Activated CD4-positive, alpha-beta T cell treated with anti-CD3 and anti-CD28 coated beads, Interleukin-2, amount 10 ng/mL, durations not matched to agents 24 days and 14 days (primary cell): ENCODE measurements around the gene KLHL20. TPM values are rescaled to one million over a fixed set of nuclear protein-coding genes. Genes with fewer than 3 reads are reported as not detected.
A peak's percentile ranks its signal among the peaks of the same experiment; 100 is the strongest.
"Not testable (repeated sequence)": the region's sequence is repeated elsewhere in the genome, so short reads cannot be mapped to it uniquely, and the experiment has no call there.

Experiments
- DNase-seq: peaks from one replicate; pipeline ENCODE4 v3.0.0; 2022
- H3K27ac Mint-ChIP-seq: one replicate; pipeline ENCODE4 v1.8.0; 2022; ENCODE audit warnings: mild to moderate bottlenecking, mixed read lengths
- H3K27me3 Mint-ChIP-seq: one replicate; pipeline ENCODE4 v1.8.0; 2022; ENCODE audit warnings: mixed read lengths
- H3K36me3 Mint-ChIP-seq: one replicate; pipeline ENCODE4 v1.8.0; 2022; ENCODE audit warnings: low read depth, mild to moderate bottlenecking, mixed read lengths
- H3K4me1 Mint-ChIP-seq: one replicate; pipeline ENCODE4 v1.8.0; 2021; ENCODE audit warnings: mixed read lengths
- H3K4me3 Mint-ChIP-seq: one replicate; pipeline ENCODE4 v1.8.0; 2022; ENCODE audit warnings: mild to moderate bottlenecking, moderate library complexity, mixed read lengths
- H3K9me3 Mint-ChIP-seq: one replicate; pipeline ENCODE4 v1.8.0; 2021; ENCODE audit warnings: mixed read lengths
- intact Hi-C: fragments of 100-400 bp; cut with micrococcal nuclease; formaldehyde crosslinking; loops from one replicate; pipeline ENCODE4 v1.15.1; 2023
- total RNA-seq: library from RNA; stranded (reverse); gene quantifications from 2 replicates; pipeline ENCODE4 v1.2.3, GENCODE V29; 2022

KLHL20 gene, protein sequence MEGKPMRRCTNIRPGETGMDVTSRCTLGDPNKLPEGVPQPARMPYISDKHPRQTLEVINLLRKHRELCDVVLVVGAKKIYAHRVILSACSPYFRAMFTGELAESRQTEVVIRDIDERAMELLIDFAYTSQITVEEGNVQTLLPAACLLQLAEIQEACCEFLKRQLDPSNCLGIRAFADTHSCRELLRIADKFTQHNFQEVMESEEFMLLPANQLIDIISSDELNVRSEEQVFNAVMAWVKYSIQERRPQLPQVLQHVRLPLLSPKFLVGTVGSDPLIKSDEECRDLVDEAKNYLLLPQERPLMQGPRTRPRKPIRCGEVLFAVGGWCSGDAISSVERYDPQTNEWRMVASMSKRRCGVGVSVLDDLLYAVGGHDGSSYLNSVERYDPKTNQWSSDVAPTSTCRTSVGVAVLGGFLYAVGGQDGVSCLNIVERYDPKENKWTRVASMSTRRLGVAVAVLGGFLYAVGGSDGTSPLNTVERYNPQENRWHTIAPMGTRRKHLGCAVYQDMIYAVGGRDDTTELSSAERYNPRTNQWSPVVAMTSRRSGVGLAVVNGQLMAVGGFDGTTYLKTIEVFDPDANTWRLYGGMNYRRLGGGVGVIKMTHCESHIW
- total RNA-seq: 15.4 and 17.1 TPM in 2 replicates

DNA sequence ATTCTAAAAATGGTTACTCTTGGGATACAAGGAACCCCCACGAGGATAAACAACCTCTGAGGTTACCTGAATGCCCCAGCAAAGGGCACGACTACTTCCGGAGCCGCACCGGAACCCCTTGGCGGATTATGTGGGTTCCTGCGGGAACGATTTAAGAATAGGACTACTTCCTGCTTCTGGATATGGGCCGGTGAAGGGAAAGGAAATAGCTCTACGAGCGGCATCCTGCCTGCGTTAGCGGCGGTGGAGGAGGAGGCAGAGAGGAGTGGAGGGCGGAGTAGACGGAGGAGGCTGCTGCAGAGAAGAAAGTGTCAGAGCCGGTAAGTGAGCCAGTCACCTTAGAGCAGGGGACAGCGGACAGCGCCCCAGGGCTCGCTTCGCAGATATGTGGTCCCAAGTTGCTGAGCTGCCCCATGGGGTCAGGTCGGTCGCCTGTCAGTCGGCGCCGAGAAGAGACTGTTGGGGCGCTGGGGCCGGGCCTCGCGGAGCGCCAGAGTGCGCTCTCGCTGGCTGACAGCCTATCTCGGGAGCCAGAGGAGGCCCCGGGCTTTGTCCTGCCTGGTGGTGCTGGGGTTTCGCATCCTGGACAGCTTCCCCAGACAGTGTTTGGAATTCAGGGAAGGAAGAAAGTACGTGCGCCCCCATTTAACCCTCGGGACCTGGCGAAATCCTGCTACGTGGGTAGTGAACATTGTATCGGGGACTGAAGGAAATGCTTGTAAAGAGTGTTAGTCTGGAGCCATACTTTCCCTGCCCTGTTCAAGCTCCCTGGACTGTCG, at the start of gene KLHL20:
Gene KLHL20, plus strand, starts transcription at position 223 of the 779 bp plus-strand sequence. CDS start 1,063 bp downstream, outside the sequence.
- peaks cover 6% of the 10 kb centered on the region for H3K9me3 Mint-ChIP-seq
- peak within 1 kb of the TSS; percentile 95 for H3K27ac Mint-ChIP-seq

DNA sequence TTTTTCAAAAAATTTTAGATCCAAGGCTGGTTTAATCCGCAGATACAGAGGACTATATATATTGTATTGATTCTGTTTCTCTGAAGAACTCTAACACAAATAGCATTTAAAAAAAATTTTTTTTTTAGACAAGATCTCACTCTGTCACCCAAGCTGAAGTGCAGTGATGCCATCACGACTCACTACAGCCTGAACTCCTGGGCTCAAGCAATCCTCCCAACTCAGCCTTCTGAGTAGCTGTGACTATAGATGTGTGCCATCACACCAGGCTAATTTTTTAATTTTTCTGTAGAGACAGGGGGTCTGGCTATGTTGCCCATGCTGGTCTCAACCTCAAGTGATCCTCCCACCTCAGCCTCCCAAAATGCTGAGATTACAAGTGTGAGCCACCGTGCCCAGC, 48.1 kb upstream of the KLHL20 start:
- no peak overlapping the region for H3K27ac Mint-ChIP-seq
- H3K9me3 Mint-ChIP-seq: no peaks in the 10 kb centered on the region
- intact Hi-C loops: no loop called here
- H3K4me1 Mint-ChIP-seq: peaks cover 5% of the 10 kb centered on the region
- DNase-seq: peak; percentile 9
- peaks cover 22% of the 10 kb centered on the region for H3K27me3 Mint-ChIP-seq
- H3K36me3 Mint-ChIP-seq: no peaks in the 10 kb centered on the region
- no peak overlapping the region for H3K4me3 Mint-ChIP-seq

More for the DNA sequence above, at the start of gene KLHL20:
- H3K4me3 Mint-ChIP-seq: peak within 1 kb of the TSS; percentile 96
- H3K27me3 Mint-ChIP-seq: peaks cover 23% of the 10 kb centered on the region
- intact Hi-C loops: loop anchor here (1.0 to 2.0 kb wide), 6 partner anchors 109 to 1284 kb away; partner anchors contain the start of genes CACYBP, CENPL, DARS2 and ZBTB37
- peak; percentile 96 for DNase-seq
- peaks cover 20% of the 10 kb centered on the region for H3K36me3 Mint-ChIP-seq
- H3K4me1 Mint-ChIP-seq: peaks cover 18% of the 10 kb centered on the region

- intact Hi-C loops: no loop called here
- DNase-seq: peak; percentile 69
- Mint-ChIP-seq H3K9me3 (no peaks in the 10 kb centered on the region), H3K27me3 (peaks cover 21% of the 10 kb centered on the region), H3K4me3 (peak within 1 kb of the TSS; percentile 55), H3K36me3 (no peaks in the 10 kb centered on the region), H3K4me1 (peaks cover 5% of the 10 kb centered on the region), H3K27ac (no peak within 1 kb of the TSS)
Observed at GRCh38 chr1:173669491-173669941, 45.3 kb upstream of the KLHL20 start, which contains the start of gene ANKRD45. ANKRD45 (minus strand) TSS chr1:173669851; CDS start chr1:173659418, 10,433 bp downstream.

DNA sequence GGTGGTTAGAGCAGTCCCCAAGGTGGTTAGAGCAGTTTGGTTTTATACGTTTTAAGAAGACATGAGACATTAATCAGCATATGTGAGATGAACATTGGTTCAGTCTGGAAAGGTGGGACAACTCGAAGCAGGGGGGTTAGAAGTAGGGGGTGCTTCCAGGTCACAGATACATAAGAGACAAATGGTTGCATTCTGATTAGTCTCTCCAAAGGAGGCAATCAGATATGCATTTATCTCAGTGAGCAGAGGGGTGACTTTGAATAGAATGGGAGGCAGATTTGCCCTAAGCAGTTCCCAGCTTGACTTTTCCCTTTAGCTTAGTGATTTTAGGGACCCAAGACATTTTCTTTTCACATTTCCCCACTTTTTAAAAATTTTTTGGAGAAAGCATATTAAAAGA, 40.3 kb upstream of the KLHL20 start:
- H3K4me3 Mint-ChIP-seq, H3K4me1 Mint-ChIP-seq, H3K9me3 Mint-ChIP-seq, H3K36me3 Mint-ChIP-seq, DNase-seq, H3K27ac Mint-ChIP-seq, intact Hi-C loops: not testable (repeated sequence)
- H3K27me3 Mint-ChIP-seq: peaks cover 10% of the 10 kb centered on the region

DNA sequence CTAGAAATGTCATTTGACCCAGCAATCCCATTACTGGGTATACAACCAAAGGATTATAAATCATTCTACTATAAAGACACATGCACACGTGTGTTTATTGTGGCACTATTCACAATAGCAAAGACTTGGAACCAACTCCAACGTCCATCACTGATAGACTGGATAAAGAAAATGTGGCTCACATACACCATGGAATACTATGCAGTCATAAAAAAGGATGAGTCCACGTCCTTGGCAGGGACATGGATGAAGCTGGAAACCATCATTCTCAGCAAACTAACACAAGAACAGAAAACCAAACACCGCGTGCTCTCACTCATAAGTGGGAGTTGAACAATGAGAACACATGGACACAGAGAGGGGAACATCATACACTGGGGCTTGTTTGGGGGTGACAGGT, 34.6 kb upstream of the KLHL20 start:
- H3K9me3 Mint-ChIP-seq: peaks cover 15% of the 10 kb centered on the region
- H3K4me1 Mint-ChIP-seq, H3K36me3 Mint-ChIP-seq, H3K27ac Mint-ChIP-seq, intact Hi-C loops, H3K4me3 Mint-ChIP-seq, DNase-seq: not testable (repeated sequence)
- peaks cover 11% of the 10 kb centered on the region for H3K27me3 Mint-ChIP-seq

DNA sequence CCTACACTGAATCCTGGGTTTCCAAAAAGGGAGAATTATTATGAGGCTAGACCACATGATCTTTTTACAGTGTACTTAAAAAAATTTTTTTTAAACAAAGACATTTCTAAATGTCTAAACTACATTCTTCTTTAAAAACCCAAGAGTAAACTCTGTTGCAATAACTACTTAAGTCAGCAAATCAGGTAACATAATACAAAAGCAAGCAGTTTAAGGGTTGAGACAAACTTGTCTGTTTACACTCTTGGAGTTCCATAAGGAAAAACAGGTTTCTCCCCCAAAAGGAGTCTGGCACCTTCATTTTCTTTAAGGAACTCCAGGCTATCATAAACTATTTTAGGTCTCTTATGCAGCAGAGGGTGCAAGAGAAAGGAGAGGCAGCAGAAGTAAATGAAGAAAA, 32.6 kb upstream of the KLHL20 start:
- Mint-ChIP-seq H3K36me3 (no peaks in the 10 kb centered on the region), H3K4me1 (no peaks in the 10 kb centered on the region), H3K4me3 (no peak overlapping the region), H3K9me3 (peaks cover 15% of the 10 kb centered on the region), H3K27me3 (peaks cover 12% of the 10 kb centered on the region), H3K27ac (no peak overlapping the region)
- intact Hi-C loops: no loop called here
- no peak for DNase-seq

- H3K36me3 Mint-ChIP-seq, H3K4me1 Mint-ChIP-seq, intact Hi-C loops, H3K27ac Mint-ChIP-seq, H3K4me3 Mint-ChIP-seq, DNase-seq, H3K9me3 Mint-ChIP-seq: not testable (repeated sequence)
- H3K27me3 Mint-ChIP-seq: peaks cover 11% of the 10 kb centered on the region
Observed at GRCh38 chr1:173683838-173684237, 30.9 kb upstream of the KLHL20 start.

- DNase-seq, H3K4me1 Mint-ChIP-seq, H3K36me3 Mint-ChIP-seq, H3K27me3 Mint-ChIP-seq, H3K9me3 Mint-ChIP-seq, H3K4me3 Mint-ChIP-seq, intact Hi-C loops, H3K27ac Mint-ChIP-seq: not testable (repeated sequence)
Observed at GRCh38 chr1:173685121-173685520, 29.7 kb upstream of the KLHL20 start.

- no peak for DNase-seq
- H3K36me3 Mint-ChIP-seq: no peaks in the 10 kb centered on the region
- intact Hi-C loops: no loop called here
- no peak overlapping the region for H3K4me3 Mint-ChIP-seq
- H3K27ac Mint-ChIP-seq: no peak overlapping the region
- peaks cover 2% of the 10 kb centered on the region for H3K4me1 Mint-ChIP-seq
- H3K9me3 Mint-ChIP-seq: no peaks in the 10 kb centered on the region
- H3K27me3 Mint-ChIP-seq: peaks cover 9% of the 10 kb centered on the region
Observed at GRCh38 chr1:173688300-173688699, 26.5 kb upstream of the KLHL20 start.

GRCh38 chr1:173693238-173693637, 21.5 kb upstream of the KLHL20 start:
- DNase-seq: no peak
- H3K4me1 Mint-ChIP-seq: peaks cover 2% of the 10 kb centered on the region
- H3K4me3 Mint-ChIP-seq: no peak overlapping the region
- no peaks in the 10 kb centered on the region for H3K36me3 Mint-ChIP-seq
- H3K27ac Mint-ChIP-seq: no peak overlapping the region
- intact Hi-C loops: no loop called here
- peaks cover 4% of the 10 kb centered on the region for H3K9me3 Mint-ChIP-seq
- peaks cover 14% of the 10 kb centered on the region for H3K27me3 Mint-ChIP-seq

DNA sequence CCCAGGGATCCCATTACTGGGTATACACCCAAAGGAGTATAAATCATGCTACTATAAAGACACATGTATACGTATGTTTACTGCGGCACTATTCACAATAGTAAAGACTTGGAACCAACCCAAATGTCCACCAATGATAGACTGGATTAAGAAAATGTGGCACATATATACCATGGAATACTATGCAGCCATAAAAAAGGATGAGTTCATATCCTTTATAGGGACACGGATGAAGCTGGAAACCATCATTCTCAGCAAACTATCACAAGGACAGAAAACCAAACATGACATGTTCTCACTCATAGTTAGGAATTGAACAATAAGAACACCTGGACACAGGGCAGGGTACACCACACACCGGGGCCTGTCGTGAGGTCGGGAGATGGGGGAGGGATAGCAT, 13.5 kb upstream of the KLHL20 start:
- H3K36me3 Mint-ChIP-seq, intact Hi-C loops, H3K9me3 Mint-ChIP-seq, H3K4me3 Mint-ChIP-seq, DNase-seq, H3K27ac Mint-ChIP-seq, H3K4me1 Mint-ChIP-seq: not testable (repeated sequence)
- H3K27me3 Mint-ChIP-seq: peaks cover 21% of the 10 kb centered on the region

GRCh38 chr1:173702736-173703135, 12.0 kb upstream of the KLHL20 start:
- Mint-ChIP-seq H3K9me3 (peaks cover 4% of the 10 kb centered on the region), H3K4me3 (no peak overlapping the region), H3K4me1 (no peaks in the 10 kb centered on the region), H3K27ac (no peak overlapping the region), H3K27me3 (peaks cover 21% of the 10 kb centered on the region), H3K36me3 (no peaks in the 10 kb centered on the region)
- intact Hi-C loops: no loop called here
- no peak for DNase-seq

- H3K36me3 Mint-ChIP-seq: no peaks in the 10 kb centered on the region
- no peak overlapping the region for H3K4me3 Mint-ChIP-seq
- peaks cover 15% of the 10 kb centered on the region for H3K27me3 Mint-ChIP-seq
- H3K9me3 Mint-ChIP-seq: no peaks in the 10 kb centered on the region
- H3K27ac Mint-ChIP-seq: no peak overlapping the region
- no peaks in the 10 kb centered on the region for H3K4me1 Mint-ChIP-seq
- intact Hi-C loops: no loop called here
- no peak for DNase-seq
Observed at GRCh38 chr1:173705117-173705516, 9.7 kb upstream of the KLHL20 start.

DNA sequence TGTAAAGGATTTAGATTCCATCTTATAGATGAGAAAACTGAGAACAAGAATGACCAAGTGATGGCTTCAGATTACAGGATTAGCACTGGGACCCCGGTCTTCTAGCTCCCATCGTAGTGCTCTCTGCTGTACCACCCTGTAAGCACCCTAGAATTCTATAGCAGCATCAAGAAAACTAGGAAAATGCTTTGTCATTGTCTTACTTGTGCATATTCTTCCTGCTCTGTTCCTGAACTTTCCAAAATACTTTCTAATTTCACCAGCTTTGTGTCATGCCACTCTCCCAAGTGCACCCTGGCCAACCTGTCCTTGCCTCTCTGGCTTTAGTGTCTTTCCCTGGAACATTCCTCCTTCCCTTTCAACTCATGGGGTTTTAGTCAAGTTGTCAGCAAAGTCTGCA, 6.0 kb upstream of the KLHL20 start:
- no peak overlapping the region for H3K27ac Mint-ChIP-seq
- DNase-seq: no peak
- no peak overlapping the region for H3K4me3 Mint-ChIP-seq
- no peaks in the 10 kb centered on the region for H3K4me1 Mint-ChIP-seq
- peaks cover 3% of the 10 kb centered on the region for H3K36me3 Mint-ChIP-seq
- intact Hi-C loops: no loop called here
- peaks cover 35% of the 10 kb centered on the region for H3K27me3 Mint-ChIP-seq
- peaks cover 5% of the 10 kb centered on the region for H3K9me3 Mint-ChIP-seq
